ENCODE measurements around the gene DISC1.

GRCh38 chr1:231936983-231937775 lies 310.6 kb downstream of the DISC1 start:
- TF ChIP-seq CREB5 (CRISPR knock-in tag; IDR thresholded peaks at IDR 0.05; ENCODE audit: low read depth) (no peak), SNAI2 (CRISPR knock-in tag; IDR thresholded peaks at IDR 0.05) (no peak), TOX (CRISPR knock-in tag; IDR thresholded peaks at IDR 0.05; ENCODE audit: borderline replicate concordance) (no peak), POU6F1 (CRISPR knock-in tag; IDR thresholded peaks at IDR 0.05; ENCODE audit: borderline replicate concordance, low read depth) (no peak), ZC3H10 (CRISPR knock-in tag; IDR thresholded peaks at IDR 0.05) (peak; percentile 77; the same call in 1 of the 2 replicates), ZNF565 (CRISPR knock-in tag; conservative IDR thresholded peaks at IDR 0.05; ENCODE audit: low read depth) (no peak), ZFP30 (CRISPR knock-in tag; IDR thresholded peaks at IDR 0.05) (no peak), OSR1 (CRISPR knock-in tag; IDR thresholded peaks at IDR 0.05) (no peak), ISL1 (CRISPR knock-in tag; IDR thresholded peaks at IDR 0.05) (peak; percentile 83), ZFP3 (CRISPR knock-in tag; IDR thresholded peaks at IDR 0.05) (no peak)
